ENCODE measurements around the gene ST6GAL1.

- TF ChIP-seq EP300 (IDR thresholded peaks at IDR 0.05) (no peak), POLR2AphosphoS5 (IDR thresholded peaks at IDR 0.05) (no peak)
- TF ChIP-seq, protein P1, sequence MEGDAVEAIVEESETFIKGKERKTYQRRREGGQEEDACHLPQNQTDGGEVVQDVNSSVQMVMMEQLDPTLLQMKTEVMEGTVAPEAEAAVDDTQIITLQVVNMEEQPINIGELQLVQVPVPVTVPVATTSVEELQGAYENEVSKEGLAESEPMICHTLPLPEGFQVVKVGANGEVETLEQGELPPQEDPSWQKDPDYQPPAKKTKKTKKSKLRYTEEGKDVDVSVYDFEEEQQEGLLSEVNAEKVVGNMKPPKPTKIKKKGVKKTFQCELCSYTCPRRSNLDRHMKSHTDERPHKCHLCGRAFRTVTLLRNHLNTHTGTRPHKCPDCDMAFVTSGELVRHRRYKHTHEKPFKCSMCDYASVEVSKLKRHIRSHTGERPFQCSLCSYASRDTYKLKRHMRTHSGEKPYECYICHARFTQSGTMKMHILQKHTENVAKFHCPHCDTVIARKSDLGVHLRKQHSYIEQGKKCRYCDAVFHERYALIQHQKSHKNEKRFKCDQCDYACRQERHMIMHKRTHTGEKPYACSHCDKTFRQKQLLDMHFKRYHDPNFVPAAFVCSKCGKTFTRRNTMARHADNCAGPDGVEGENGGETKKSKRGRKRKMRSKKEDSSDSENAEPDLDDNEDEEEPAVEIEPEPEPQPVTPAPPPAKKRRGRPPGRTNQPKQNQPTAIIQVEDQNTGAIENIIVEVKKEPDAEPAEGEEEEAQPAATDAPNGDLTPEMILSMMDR (IDR thresholded peaks at IDR 0.05): no peak
These were observed 37.4 kb downstream of the ST6GAL1 start for GRCh38 chr3:186967686-186968085.

Measured in upper lobe of left lung (tissue), 4 donors.